Ovary (tissue), 3 donors: Measurements from ENCODE around the gene POLK.

Experiments
- CTCF ChIP-seq, 3 donors: fragments of 450-650 bp in 2 of 3; fragments of 200-600 bp in 1 of 3; IDR thresholded peaks; one replicate each; pipeline versions ENCODE4 v1.5.1 to v1.8.0; 2016 to 2022; ENCODE audit warnings: antibody characterized with exemption in 3 of 3, mild to moderate bottlenecking in 1 of 3
- POLR2A ChIP-seq: fragments of 450-650 bp; IDR thresholded peaks from one replicate; pipeline ENCODE4 v1.6.1; 2017; ENCODE audit warnings: antibody characterized with exemption, mild to moderate bottlenecking, moderate library complexity
- donor health status: DM: no; HTN: no; CAD: no.

DNA sequence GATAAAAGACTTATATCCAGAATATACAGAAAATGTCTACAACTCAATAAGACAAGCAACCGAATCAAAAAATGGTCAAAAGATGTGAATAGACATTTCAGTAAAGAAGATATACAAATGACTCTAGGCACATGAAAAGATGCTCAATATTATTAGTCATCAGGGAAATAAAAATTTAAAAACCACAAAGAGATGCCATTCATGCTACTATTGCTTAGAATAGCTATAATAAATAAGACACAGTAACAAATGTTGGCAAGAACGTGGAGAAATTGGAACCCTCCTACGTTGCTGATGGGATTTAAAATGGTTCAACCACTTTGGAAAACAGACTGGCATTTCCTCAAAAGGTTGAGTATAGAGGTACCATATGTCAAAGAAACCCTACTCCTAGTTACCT, 39.8 kb downstream of the POLK start:
- TF ChIP-seq CTCF (IDR thresholded peaks at IDR 0.05) (no peak), POLR2A (no peak)
